Astrocyte of the hippocampus (primary cell): Measurements from ENCODE around the gene HSPBP1.
A peak's percentile ranks its signal among the peaks of the same experiment; 100 is the strongest.

Experiments used
- DNase-seq: peaks from one replicate; pipeline ENCODE4 v3.0.0; 2011; ENCODE audit warnings: low read depth, low spot score

The HSPBP1 gene

GRCh38 chr19:55216461-55217198, 63.3 kb downstream of the HSPBP1 start:
- peak; percentile 98 for DNase-seq

- no peak for DNase-seq
Observed at GRCh38 chr19:55213547-55213946, 66.4 kb downstream of the HSPBP1 start.

GRCh38 chr19:55212447-55212846, 67.5 kb downstream of the HSPBP1 start:
- no peak for DNase-seq
